Right lung (tissue), 5 donors: ENCODE results near the gene PTPRT. TPM values are rescaled to one million over a fixed set of nuclear protein-coding genes. Genes with fewer than 3 reads are reported as not detected.

Experiments
- DNase-seq, 2 donors: peaks; one replicate each; pipeline ENCODE4 v3.0.0-alpha.2; 2013
- polyA plus RNA-seq, 5 donors: library from polyadenylated mRNA; unstranded; fragments of 120-200 nt; gene quantifications; one replicate each; pipeline versions ENCODE4 v1.2.1 to v1.2.3, GENCODE V29; 2013; ENCODE audit warnings: inconsistent platforms in 1 of 5, low replicate concordance in 1 of 5; ENCODE audit not compliant: insufficient read length in 5 of 5, insufficient read depth in 1 of 5

The PTPRT gene
- polyA plus RNA-seq, 5 donors: 0.27 to 2.7 (median 1.6) TPM

GRCh38 chr20:42975974-42976373, 213.7 kb downstream of the PTPRT start:
- DNase-seq: no peak

GRCh38 chr20:42974347-42974746, 215.4 kb downstream of the PTPRT start:
- no peak for DNase-seq

GRCh38 chr20:42972591-42972990, 217.1 kb downstream of the PTPRT start:
- DNase-seq: no peak

- DNase-seq: no peak
These were observed 221.0 kb downstream of the PTPRT start for GRCh38 chr20:42968746-42969145.

GRCh38 chr20:42963796-42964195, 225.9 kb downstream of the PTPRT start:
- no peak for DNase-seq

- DNase-seq: no peak
These were observed 227.9 kb downstream of the PTPRT start for GRCh38 chr20:42961771-42962170.

- DNase-seq: no peak
These were observed 229.7 kb downstream of the PTPRT start for GRCh38 chr20:42959996-42960395.

- no peak for DNase-seq
These were observed 231.2 kb downstream of the PTPRT start for GRCh38 chr20:42958367-42959069.

GRCh38 chr20:42957704-42958095, 232.0 kb downstream of the PTPRT start:
- no peak for DNase-seq

- DNase-seq: no peak
These were observed 232.5 kb downstream of the PTPRT start for GRCh38 chr20:42957018-42957703.

GRCh38 chr20:42955713-42956112, 234.0 kb downstream of the PTPRT start:
- DNase-seq: no peak

- DNase-seq: no peak
These were observed 234.8 kb downstream of the PTPRT start for GRCh38 chr20:42954951-42955350.

- no peak for DNase-seq
These were observed 239.8 kb downstream of the PTPRT start for GRCh38 chr20:42949950-42950349.

- peak; percentile 56 to 65 for DNase-seq
These were observed 244.3 kb downstream of the PTPRT start for GRCh38 chr20:42945234-42945994.

- no peak for DNase-seq
These were observed 248.1 kb downstream of the PTPRT start for GRCh38 chr20:42941629-42942028.

GRCh38 chr20:42938441-42939205, 251.1 kb downstream of the PTPRT start:
- DNase-seq: no peak

- no peak for DNase-seq
These were observed 253.2 kb downstream of the PTPRT start for GRCh38 chr20:42936482-42936881.

GRCh38 chr20:42924215-42924614, 265.5 kb downstream of the PTPRT start:
- no peak for DNase-seq

GRCh38 chr20:42923348-42923918, 266.3 kb downstream of the PTPRT start:
- no peak for DNase-seq

GRCh38 chr20:42920776-42921175, 268.9 kb downstream of the PTPRT start:
- no peak for DNase-seq

GRCh38 chr20:42919316-42919715, 270.4 kb downstream of the PTPRT start:
- DNase-seq: no peak

GRCh38 chr20:42915081-42915480, 274.6 kb downstream of the PTPRT start:
- no peak for DNase-seq
